ENCODE measurements around the gene FAM107B.

The FAM107B gene

DNA sequence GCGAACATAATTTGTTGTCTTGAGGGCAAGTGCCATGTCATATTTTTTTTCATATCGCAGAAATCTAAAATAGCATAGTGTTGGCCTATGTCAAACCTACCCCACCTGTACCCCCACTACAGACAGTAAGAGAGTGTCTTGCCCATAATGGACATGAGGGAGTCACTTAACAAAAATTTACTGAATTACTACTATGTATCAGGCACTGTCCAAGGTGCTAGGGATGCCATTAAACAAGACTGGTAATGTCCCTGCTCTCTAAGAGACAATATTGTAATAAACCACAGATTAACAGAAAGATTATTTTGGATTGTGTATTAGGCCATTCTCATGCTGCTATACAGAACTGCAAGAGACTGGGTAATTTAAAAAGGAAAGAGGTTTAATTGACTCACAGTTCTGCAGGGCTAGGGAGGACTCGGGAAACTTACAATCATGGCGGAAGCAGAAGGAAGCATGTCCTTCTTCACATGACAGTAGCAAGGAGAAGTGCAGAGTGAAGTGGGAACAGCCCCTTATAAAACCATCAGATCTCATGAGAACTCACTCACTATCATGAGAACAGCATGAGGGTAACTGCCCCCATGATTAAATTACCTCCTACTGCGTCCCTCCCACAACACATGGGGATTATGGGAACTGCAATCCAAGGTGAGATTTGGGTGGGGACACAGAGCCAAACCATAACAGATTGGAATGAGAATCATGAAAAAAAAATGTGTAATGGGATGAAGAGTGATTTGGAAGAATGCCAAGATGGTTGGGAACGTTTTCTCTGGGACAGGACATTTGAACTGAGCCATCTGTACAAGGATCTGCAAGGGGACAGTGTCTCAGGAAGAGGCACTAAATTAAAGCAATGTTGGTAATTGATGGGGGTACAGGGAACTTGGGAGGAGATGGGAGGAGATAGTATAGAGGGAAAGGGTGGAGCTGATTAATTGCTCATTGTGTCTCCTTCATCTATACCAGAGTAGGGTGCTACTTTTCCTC is 108.5 kb downstream of the FAM107B start:
- H2BK120ac ChIP-seq (ENCODE audit: low read depth, low read length), result no peak overlapping the region
- H3K56ac ChIP-seq (ENCODE audit: low read length), result no peak overlapping the region
- WGBS (ENCODE audit: extremely low coverage, insufficient coverage, low lambda C conversion rate), result no CpG with 5 or more reads among the region's 6 CpGs
- no peaks in the 10 kb centered on the region for H3K79me1 ChIP-seq (ENCODE audit: low read length)
- no peak overlapping the region for H3K27ac ChIP-seq (ENCODE audit: low read depth, low read length)
- no peak for DNase-seq
- no peak overlapping the region for H4K8ac ChIP-seq (ENCODE audit: low read depth, low read length)
- H2BK15ac ChIP-seq (replicated peaks; ENCODE audit: low read depth), result no peak overlapping the region
- H3K9ac ChIP-seq (ENCODE audit: low read length), result no peak overlapping the region
- H3K4ac ChIP-seq (ENCODE audit: low read depth, low read length), result no peak overlapping the region
- H3K18ac ChIP-seq (ENCODE audit: low read length), result no peak overlapping the region
- H3K36me3 ChIP-seq (ENCODE audit: control insufficient read depth, insufficient read depth, low read length), result no peaks in the 10 kb centered on the region
- no peak overlapping the region for H3K4me3 ChIP-seq (ENCODE audit: low read length)
- no peak overlapping the region for H2AK5ac ChIP-seq (ENCODE audit: low read length)
- H3K79me2 ChIP-seq (ENCODE audit: control insufficient read depth, insufficient read depth, low read length), result no peaks in the 10 kb centered on the region
- no peak overlapping the region for H3K4me2 ChIP-seq (ENCODE audit: low read length)
- H4K5ac ChIP-seq (ENCODE audit: low read length), result no peak overlapping the region
- H2BK5ac ChIP-seq (ENCODE audit: low read length), result no peak overlapping the region
- H3K23ac ChIP-seq (ENCODE audit: low read length), result no peak overlapping the region
- H3K4me1 ChIP-seq (ENCODE audit: control insufficient read depth, low read depth, low read length), result no peaks in the 10 kb centered on the region
- H3K27me3 ChIP-seq (ENCODE audit: insufficient read depth, low read length, poor library complexity), result no peaks in the 10 kb centered on the region

DNA sequence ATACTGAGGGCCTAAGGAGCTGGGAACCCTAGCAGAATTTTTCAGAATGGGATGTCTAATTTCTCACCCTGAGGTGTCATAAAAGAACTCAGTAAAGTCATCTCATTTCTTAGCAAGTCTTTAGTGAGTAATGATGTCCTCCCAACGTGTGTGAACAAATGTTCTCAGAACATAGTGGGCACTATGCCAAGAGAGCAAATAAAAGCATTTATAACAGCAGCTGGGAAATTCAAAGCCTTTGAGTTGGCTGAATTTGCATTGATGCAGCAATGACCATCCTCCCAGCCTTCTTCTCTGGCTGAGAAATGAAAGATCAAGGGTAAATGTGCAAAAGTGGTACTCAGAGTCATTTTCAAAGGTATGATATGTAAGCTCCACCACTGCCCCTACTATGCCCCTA is 109.4 kb downstream of the FAM107B start:
- Histone ChIP-seq H3K79me2 (ENCODE audit: control insufficient read depth, insufficient read depth, low read length) (no peaks in the 10 kb centered on the region), H3K18ac (ENCODE audit: low read length) (no peak overlapping the region), H2AK5ac (ENCODE audit: low read length) (no peak overlapping the region), H2BK120ac (ENCODE audit: low read depth, low read length) (no peak overlapping the region), H3K79me1 (ENCODE audit: low read length) (no peaks in the 10 kb centered on the region), H3K36me3 (ENCODE audit: control insufficient read depth, insufficient read depth, low read length) (no peaks in the 10 kb centered on the region), H3K4me3 (ENCODE audit: low read length) (no peak overlapping the region), H3K4me1 (ENCODE audit: control insufficient read depth, low read depth, low read length) (no peaks in the 10 kb centered on the region), H3K4ac (ENCODE audit: low read depth, low read length) (no peak overlapping the region), H3K27me3 (ENCODE audit: insufficient read depth, low read length, poor library complexity) (no peaks in the 10 kb centered on the region), H4K8ac (ENCODE audit: low read depth, low read length) (no peak overlapping the region), H3K23ac (ENCODE audit: low read length) (no peak overlapping the region), H3K9ac (ENCODE audit: low read length) (no peak overlapping the region), H4K5ac (ENCODE audit: low read length) (no peak overlapping the region), H2BK5ac (ENCODE audit: low read length) (no peak overlapping the region), H3K56ac (ENCODE audit: low read length) (no peak overlapping the region), H3K27ac (ENCODE audit: low read depth, low read length) (no peak overlapping the region), H2BK15ac (replicated peaks; ENCODE audit: low read depth) (no peak overlapping the region), H3K4me2 (ENCODE audit: low read length) (no peak overlapping the region)
- DNase-seq, result no peak
- WGBS (ENCODE audit: extremely low coverage, insufficient coverage, low lambda C conversion rate), result no CpG with 5 or more reads among the region's 1 CpG

DNA sequence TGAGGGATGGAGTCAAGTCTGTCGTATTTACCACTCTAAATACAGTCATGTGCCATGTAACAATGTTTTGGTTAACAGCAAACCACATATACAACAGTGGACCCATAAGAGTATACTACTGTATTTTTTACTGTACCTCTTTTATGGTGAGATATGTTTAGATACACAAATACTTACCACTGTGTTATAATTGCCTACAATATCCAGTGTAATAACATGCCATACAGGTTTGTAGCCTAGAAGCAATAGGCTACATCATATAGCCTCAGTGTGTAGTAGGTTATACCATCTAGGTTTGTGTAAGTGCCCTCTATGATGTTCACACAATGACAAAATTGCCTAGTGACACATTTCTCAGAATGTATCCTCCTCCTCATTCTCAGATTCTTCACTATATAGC is 110.4 kb downstream of the FAM107B start:
- H3K23ac ChIP-seq (ENCODE audit: low read length), result no peak overlapping the region
- no peaks in the 10 kb centered on the region for H3K4me1 ChIP-seq (ENCODE audit: control insufficient read depth, low read depth, low read length)
- H3K18ac ChIP-seq (ENCODE audit: low read length), result no peak overlapping the region
- H2AK5ac ChIP-seq (ENCODE audit: low read length), result no peak overlapping the region
- H2BK120ac ChIP-seq (ENCODE audit: low read depth, low read length), result no peak overlapping the region
- H3K27ac ChIP-seq (ENCODE audit: low read depth, low read length), result no peak overlapping the region
- no peak overlapping the region for H2BK5ac ChIP-seq (ENCODE audit: low read length)
- H3K27me3 ChIP-seq (ENCODE audit: insufficient read depth, low read length, poor library complexity), result no peaks in the 10 kb centered on the region
- DNase-seq, result no peak
- no peaks in the 10 kb centered on the region for H3K79me2 ChIP-seq (ENCODE audit: control insufficient read depth, insufficient read depth, low read length)
- no peak overlapping the region for H3K56ac ChIP-seq (ENCODE audit: low read length)
- H3K4ac ChIP-seq (ENCODE audit: low read depth, low read length), result no peak overlapping the region
- no peak overlapping the region for H4K5ac ChIP-seq (ENCODE audit: low read length)
- H3K79me1 ChIP-seq (ENCODE audit: low read length), result no peaks in the 10 kb centered on the region
- no peak overlapping the region for H3K9ac ChIP-seq (ENCODE audit: low read length)
- H2BK15ac ChIP-seq (replicated peaks; ENCODE audit: low read depth), result no peak overlapping the region
- no peak overlapping the region for H3K4me2 ChIP-seq (ENCODE audit: low read length)
- no CpG with 5 or more reads among the region's 1 CpG for WGBS (ENCODE audit: extremely low coverage, insufficient coverage, low lambda C conversion rate)
- no peak overlapping the region for H3K4me3 ChIP-seq (ENCODE audit: low read length)
- H4K8ac ChIP-seq (ENCODE audit: low read depth, low read length), result no peak overlapping the region
- no peaks in the 10 kb centered on the region for H3K36me3 ChIP-seq (ENCODE audit: control insufficient read depth, insufficient read depth, low read length)

- Histone ChIP-seq H3K27me3 (ENCODE audit: insufficient read depth, low read length, poor library complexity) (no peaks in the 10 kb centered on the region), H3K36me3 (ENCODE audit: control insufficient read depth, insufficient read depth, low read length) (no peaks in the 10 kb centered on the region), H2BK5ac (ENCODE audit: low read length) (no peak overlapping the region), H3K4me1 (ENCODE audit: control insufficient read depth, low read depth, low read length) (no peaks in the 10 kb centered on the region), H3K9ac (ENCODE audit: low read length) (no peak overlapping the region), H3K4ac (ENCODE audit: low read depth, low read length) (no peak overlapping the region), H2AK5ac (ENCODE audit: low read length) (no peak overlapping the region), H3K23ac (ENCODE audit: low read length) (no peak overlapping the region), H4K5ac (ENCODE audit: low read length) (no peak overlapping the region), H3K4me3 (ENCODE audit: low read length) (no peak overlapping the region), H3K27ac (ENCODE audit: low read depth, low read length) (no peak overlapping the region), H3K79me2 (ENCODE audit: control insufficient read depth, insufficient read depth, low read length) (no peaks in the 10 kb centered on the region), H3K56ac (ENCODE audit: low read length) (no peak overlapping the region), H3K4me2 (ENCODE audit: low read length) (no peak overlapping the region), H3K18ac (ENCODE audit: low read length) (no peak overlapping the region), H4K8ac (ENCODE audit: low read depth, low read length) (no peak overlapping the region), H2BK120ac (ENCODE audit: low read depth, low read length) (no peak overlapping the region), H2BK15ac (replicated peaks; ENCODE audit: low read depth) (no peak overlapping the region), H3K79me1 (ENCODE audit: low read length) (no peaks in the 10 kb centered on the region)
- no CpG with 5 or more reads among the region's 3 CpGs for WGBS (ENCODE audit: extremely low coverage, insufficient coverage, low lambda C conversion rate)
- DNase-seq, result no peak
These were observed 112.9 kb downstream of the FAM107B start for GRCh38 chr10:14661818-14662217.

DNA sequence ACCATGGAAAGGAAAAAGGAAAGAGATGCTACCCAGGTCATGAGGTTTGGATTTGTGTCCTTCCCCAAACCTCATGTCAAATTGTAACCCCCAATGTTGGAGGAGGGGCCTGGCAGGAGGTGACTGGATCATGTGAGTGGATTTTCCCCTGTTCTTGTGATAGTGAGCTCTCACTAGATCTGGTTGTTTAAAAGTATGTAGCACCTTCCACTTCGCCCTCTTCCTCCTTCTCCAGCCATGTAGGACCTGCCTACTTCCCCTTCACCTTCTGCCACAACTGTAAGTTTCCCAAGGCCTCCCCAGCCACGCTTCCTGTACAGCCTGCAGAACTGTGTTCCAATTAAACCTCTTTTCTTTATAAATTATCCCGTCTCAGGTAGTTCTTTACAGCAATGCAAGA is 113.9 kb downstream of the FAM107B start:
- H3K79me2 ChIP-seq (ENCODE audit: control insufficient read depth, insufficient read depth, low read length), result no peaks in the 10 kb centered on the region

More for the DNA sequence above, 113.9 kb downstream of the FAM107B start:
- no peak overlapping the region for H3K9ac ChIP-seq (ENCODE audit: low read length)
- no peak overlapping the region for H3K18ac ChIP-seq (ENCODE audit: low read length)
- H3K27ac ChIP-seq (ENCODE audit: low read depth, low read length), result no peak overlapping the region
- no peak overlapping the region for H3K4me2 ChIP-seq (ENCODE audit: low read length)
- no CpG with 5 or more reads among the region's 3 CpGs for WGBS (ENCODE audit: extremely low coverage, insufficient coverage, low lambda C conversion rate)
- no peaks in the 10 kb centered on the region for H3K36me3 ChIP-seq (ENCODE audit: control insufficient read depth, insufficient read depth, low read length)
- H3K23ac ChIP-seq (ENCODE audit: low read length), result no peak overlapping the region
- no peaks in the 10 kb centered on the region for H3K27me3 ChIP-seq (ENCODE audit: insufficient read depth, low read length, poor library complexity)
- no peak overlapping the region for H2BK15ac ChIP-seq (replicated peaks; ENCODE audit: low read depth)
- no peak overlapping the region for H2AK5ac ChIP-seq (ENCODE audit: low read length)
- H3K56ac ChIP-seq (ENCODE audit: low read length), result no peak overlapping the region
- no peak overlapping the region for H2BK120ac ChIP-seq (ENCODE audit: low read depth, low read length)
- H2BK5ac ChIP-seq (ENCODE audit: low read length), result no peak overlapping the region
- H3K4ac ChIP-seq (ENCODE audit: low read depth, low read length), result no peak overlapping the region
- no peaks in the 10 kb centered on the region for H3K79me1 ChIP-seq (ENCODE audit: low read length)
- H4K8ac ChIP-seq (ENCODE audit: low read depth, low read length), result no peak overlapping the region
- no peak for DNase-seq
- H4K5ac ChIP-seq (ENCODE audit: low read length), result no peak overlapping the region
- no peak overlapping the region for H3K4me3 ChIP-seq (ENCODE audit: low read length)
- no peaks in the 10 kb centered on the region for H3K4me1 ChIP-seq (ENCODE audit: control insufficient read depth, low read depth, low read length)

Measured in mesendoderm (in vitro differentiated cells).